ENCODE measurements around the gene NFIA. TPM values are rescaled to one million over a fixed set of nuclear protein-coding genes. Genes with fewer than 3 reads are reported as not detected.

Gene NFIA
- total and polyA plus RNA-seq, 2 donors (not counting 1 experiment from before 2014, with no cell fraction given), result 5.4 to 11.0 TPM

DNA sequence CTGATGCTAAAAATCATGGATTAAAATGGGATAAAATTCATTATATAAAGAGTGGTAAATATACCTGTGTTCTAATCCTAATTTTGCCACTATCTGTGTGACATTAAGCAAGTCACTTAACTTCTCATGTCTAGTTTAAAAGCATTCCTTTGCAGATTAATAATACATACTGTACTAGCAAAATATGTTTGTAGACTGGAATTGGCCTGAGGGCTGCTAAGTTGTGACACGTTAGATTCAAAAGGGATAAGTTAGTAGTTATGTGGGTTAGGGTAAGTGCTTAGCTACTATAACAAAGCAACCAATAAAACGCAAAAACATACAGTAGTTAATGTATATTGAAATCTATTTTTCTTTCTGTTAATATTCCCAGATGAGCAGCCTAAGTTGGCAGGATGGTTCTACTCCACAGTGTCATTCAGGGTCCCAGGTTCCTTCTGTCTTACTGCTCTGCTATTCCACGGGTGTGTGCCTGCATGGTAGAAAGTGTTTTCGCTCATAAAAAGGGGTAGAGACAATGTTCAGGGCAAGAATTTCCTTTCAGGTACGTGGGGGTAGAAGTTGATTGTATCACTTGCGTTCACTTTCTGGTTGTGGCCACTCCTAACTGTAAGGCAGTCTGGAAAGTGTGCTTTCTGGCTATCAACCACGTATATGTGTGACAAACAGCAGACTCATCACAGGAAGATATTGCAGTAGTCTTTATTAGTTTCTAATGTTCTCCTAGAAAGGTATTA, 239.8 kb downstream of the NFIA start:
- Histone ChIP-seq H2AFZ (ENCODE audit: low read length) (no peak overlapping the region), H3K4me1 (ENCODE audit: control insufficient read depth, extremely low read depth, insufficient read depth, low read length) (peaks cover 2% of the 10 kb centered on the region), H3K27ac (ENCODE audit: insufficient read depth, low read length) (no peak overlapping the region), H4K20me1 (ENCODE audit: control insufficient read depth, extremely low read depth, insufficient read depth, low read length) (no peaks in the 10 kb centered on the region), H3K9me3 (ENCODE audit: control insufficient read depth, insufficient read depth, low read depth, low read length) (no peaks in the 10 kb centered on the region), H3K27me3 (ENCODE audit: control insufficient read depth, insufficient read depth, low read length) (no peaks in the 10 kb centered on the region), H3K79me2 (ENCODE audit: control insufficient read depth, insufficient read depth, low read length) (no peaks in the 10 kb centered on the region), H3K36me3 (ENCODE audit: control insufficient read depth, insufficient read depth, low read length) (no peaks in the 10 kb centered on the region), H3K4me3 (replicated peaks in 1 of 4; ENCODE audit: control extremely low read depth in 1 of 4, insufficient read depth in 1 of 4, low read depth in 3 of 4, low read length in 4 of 4) (no peak overlapping the region), H3K9ac (ENCODE audit: insufficient read depth, low read length) (no peak overlapping the region), H3K4me2 (ENCODE audit: extremely low read depth, insufficient read depth, low read length) (no peak overlapping the region)
- TF ChIP-seq CTCF (conservative IDR thresholded peaks at IDR 0.05 in 1 of 2, IDR thresholded peaks at IDR 0.05 in 1 of 2; ENCODE audit: low read depth in 1 of 2, low read length in 2 of 2), result no peak
- TF ChIP-seq EZH2 (IDR thresholded peaks at IDR 0.05; ENCODE audit: low read length, missing control alignments), result no peak
- DNase-seq (ENCODE audit: low read depth in 2 of 2), result no peak

- H3K9me3 ChIP-seq (ENCODE audit: control insufficient read depth, insufficient read depth, low read depth, low read length), result no peaks in the 10 kb centered on the region
- H3K36me3 ChIP-seq (ENCODE audit: control insufficient read depth, insufficient read depth, low read length), result no peaks in the 10 kb centered on the region
- no peaks in the 10 kb centered on the region for H3K27me3 ChIP-seq (ENCODE audit: control insufficient read depth, insufficient read depth, low read length)
- no peak overlapping the region for H3K4me3 ChIP-seq (replicated peaks in 1 of 4; ENCODE audit: control extremely low read depth in 1 of 4, insufficient read depth in 1 of 4, low read depth in 3 of 4, low read length in 4 of 4)
- no peak for DNase-seq (ENCODE audit: low read depth in 2 of 2)
- H3K4me2 ChIP-seq (ENCODE audit: extremely low read depth, insufficient read depth, low read length), result no peak overlapping the region
- TF ChIP-seq CTCF (conservative IDR thresholded peaks at IDR 0.05 in 1 of 2, IDR thresholded peaks at IDR 0.05 in 1 of 2; ENCODE audit: low read depth in 1 of 2, low read length in 2 of 2), result no peak
- no peak for TF ChIP-seq EZH2 (IDR thresholded peaks at IDR 0.05; ENCODE audit: low read length, missing control alignments)
- H3K27ac ChIP-seq (ENCODE audit: insufficient read depth, low read length), result no peak overlapping the region
- H3K79me2 ChIP-seq (ENCODE audit: control insufficient read depth, insufficient read depth, low read length), result no peaks in the 10 kb centered on the region
- H3K4me1 ChIP-seq (ENCODE audit: control insufficient read depth, extremely low read depth, insufficient read depth, low read length), result peaks cover 2% of the 10 kb centered on the region
- H3K9ac ChIP-seq (ENCODE audit: insufficient read depth, low read length), result no peak overlapping the region
- no peaks in the 10 kb centered on the region for H4K20me1 ChIP-seq (ENCODE audit: control insufficient read depth, extremely low read depth, insufficient read depth, low read length)
- no peak overlapping the region for H2AFZ ChIP-seq (ENCODE audit: low read length)
Measured at GRCh38 chr1:61322769-61323168, 240.4 kb downstream of the NFIA start.

GRCh38 chr1:61323681-61324328, 241.4 kb downstream of the NFIA start:
- H3K79me2 ChIP-seq (ENCODE audit: control insufficient read depth, insufficient read depth, low read length), result no peaks in the 10 kb centered on the region
- no peak overlapping the region for H2AFZ ChIP-seq (ENCODE audit: low read length)
- H3K27me3 ChIP-seq (ENCODE audit: control insufficient read depth, insufficient read depth, low read length), result no peaks in the 10 kb centered on the region
- H3K4me3 ChIP-seq (replicated peaks in 1 of 4; ENCODE audit: control extremely low read depth in 1 of 4, insufficient read depth in 1 of 4, low read depth in 3 of 4, low read length in 4 of 4), result no peak overlapping the region
- H3K9ac ChIP-seq (ENCODE audit: insufficient read depth, low read length), result no peak overlapping the region
- no peak for DNase-seq (ENCODE audit: low read depth in 2 of 2)
- no peak overlapping the region for H3K27ac ChIP-seq (ENCODE audit: insufficient read depth, low read length)
- no peaks in the 10 kb centered on the region for H3K36me3 ChIP-seq (ENCODE audit: control insufficient read depth, insufficient read depth, low read length)
- TF ChIP-seq CTCF (conservative IDR thresholded peaks at IDR 0.05 in 1 of 2, IDR thresholded peaks at IDR 0.05 in 1 of 2; ENCODE audit: low read depth in 1 of 2, low read length in 2 of 2), result no peak
- no peak for TF ChIP-seq EZH2 (IDR thresholded peaks at IDR 0.05; ENCODE audit: low read length, missing control alignments)
- peaks cover 2% of the 10 kb centered on the region for H3K4me1 ChIP-seq (ENCODE audit: control insufficient read depth, extremely low read depth, insufficient read depth, low read length)
- no peaks in the 10 kb centered on the region for H3K9me3 ChIP-seq (ENCODE audit: control insufficient read depth, insufficient read depth, low read depth, low read length)
- H4K20me1 ChIP-seq (ENCODE audit: control insufficient read depth, extremely low read depth, insufficient read depth, low read length), result no peaks in the 10 kb centered on the region
- H3K4me2 ChIP-seq (ENCODE audit: extremely low read depth, insufficient read depth, low read length), result no peak overlapping the region

Data from fibroblast of lung (primary cell).